Tibial nerve (tissue), 4 donors: ENCODE results near the gene CTNNA2.

Experiments
- EP300 ChIP-seq, 2 donors: sonication (generic); formaldehyde crosslinking; IDR thresholded peaks; one replicate each; pipeline ENCODE4 v1.6.1; 2017; ENCODE audit warnings: antibody characterized with exemption in 2 of 2, mild to moderate bottlenecking in 1 of 2
- POLR2A ChIP-seq, 2 donors: fragments of 450-650 bp; IDR thresholded peaks; one replicate each; pipeline ENCODE4 v1.6.1; 2017; ENCODE audit warnings: antibody characterized with exemption in 2 of 2, mild to moderate bottlenecking in 2 of 2, moderate library complexity in 2 of 2
- TF ChIP-seq, protein P1 (sequence below), 5 experiments: fragments of 200-600 bp in 3 of 5; fragments of 450-650 bp in 2 of 5; sonication (generic) in 3 of 5; IDR thresholded peaks; one replicate each; pipeline ENCODE4 v1.5.1; 2016 to 2019; ENCODE audit warnings: antibody characterized with exemption in 5 of 5, mild to moderate bottlenecking in 3 of 5, moderate library complexity in 2 of 5

DNA sequence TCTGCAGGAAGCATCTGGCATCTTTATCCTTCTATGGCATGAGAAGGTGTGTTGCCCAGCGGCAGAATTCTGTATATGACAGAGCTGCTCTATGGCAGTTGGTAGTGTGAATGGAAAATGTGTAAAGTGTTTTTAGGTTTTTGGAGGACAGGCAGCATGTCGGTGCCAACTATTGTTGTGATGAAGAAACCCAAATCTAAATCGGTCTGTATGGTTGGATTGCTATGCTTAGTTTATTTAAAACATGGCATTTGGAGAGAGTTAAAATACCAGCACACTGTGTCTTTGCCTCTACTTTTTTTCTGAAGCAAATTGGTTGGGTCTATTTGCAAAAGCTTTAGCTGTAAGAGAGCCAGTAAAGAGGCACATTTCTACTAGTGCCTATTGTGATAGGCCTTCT is 136.7 kb downstream of the CTNNA2 start:
- TF ChIP-seq, protein P1, sequence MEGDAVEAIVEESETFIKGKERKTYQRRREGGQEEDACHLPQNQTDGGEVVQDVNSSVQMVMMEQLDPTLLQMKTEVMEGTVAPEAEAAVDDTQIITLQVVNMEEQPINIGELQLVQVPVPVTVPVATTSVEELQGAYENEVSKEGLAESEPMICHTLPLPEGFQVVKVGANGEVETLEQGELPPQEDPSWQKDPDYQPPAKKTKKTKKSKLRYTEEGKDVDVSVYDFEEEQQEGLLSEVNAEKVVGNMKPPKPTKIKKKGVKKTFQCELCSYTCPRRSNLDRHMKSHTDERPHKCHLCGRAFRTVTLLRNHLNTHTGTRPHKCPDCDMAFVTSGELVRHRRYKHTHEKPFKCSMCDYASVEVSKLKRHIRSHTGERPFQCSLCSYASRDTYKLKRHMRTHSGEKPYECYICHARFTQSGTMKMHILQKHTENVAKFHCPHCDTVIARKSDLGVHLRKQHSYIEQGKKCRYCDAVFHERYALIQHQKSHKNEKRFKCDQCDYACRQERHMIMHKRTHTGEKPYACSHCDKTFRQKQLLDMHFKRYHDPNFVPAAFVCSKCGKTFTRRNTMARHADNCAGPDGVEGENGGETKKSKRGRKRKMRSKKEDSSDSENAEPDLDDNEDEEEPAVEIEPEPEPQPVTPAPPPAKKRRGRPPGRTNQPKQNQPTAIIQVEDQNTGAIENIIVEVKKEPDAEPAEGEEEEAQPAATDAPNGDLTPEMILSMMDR (IDR thresholded peaks at IDR 0.05) = no peak
- TF ChIP-seq POLR2A (IDR thresholded peaks at IDR 0.05) = no peak
- no peak for TF ChIP-seq EP300 (IDR thresholded peaks at IDR 0.05)
